ENCODE results near the gene RSU1.
"Not testable (repeated sequence)": the region's sequence is repeated elsewhere in the genome, so short reads cannot be mapped to it uniquely, and the experiment has no call there.

Gene RSU1

DNA sequence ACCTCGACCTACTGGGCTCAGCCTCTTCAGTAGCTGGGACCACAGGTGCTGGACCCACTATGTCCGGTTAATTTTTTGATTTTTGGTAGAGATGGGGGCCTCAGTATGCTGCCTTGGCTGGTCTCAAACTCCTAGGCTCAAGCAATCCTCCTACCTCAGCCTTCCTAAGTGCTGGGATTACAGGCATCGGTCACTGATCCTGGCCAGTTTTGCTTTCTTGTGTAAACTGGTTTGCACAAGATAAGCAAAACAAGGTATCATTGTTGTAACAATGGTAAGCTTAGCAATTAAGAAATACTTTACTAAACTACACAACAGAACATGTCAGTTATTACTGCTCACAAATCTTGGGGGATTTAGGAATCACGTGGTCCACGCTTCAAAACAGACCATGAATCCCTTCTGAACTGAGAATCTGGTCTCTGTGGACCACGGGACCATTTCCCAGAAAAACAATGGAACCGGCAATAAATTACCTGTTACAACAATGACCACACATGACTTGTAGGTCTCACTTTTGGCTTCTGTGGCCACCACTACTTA lies 36.8 kb downstream of the RSU1 start:
- DNase-seq (ENCODE audit: low spot score) = no peak

DNA sequence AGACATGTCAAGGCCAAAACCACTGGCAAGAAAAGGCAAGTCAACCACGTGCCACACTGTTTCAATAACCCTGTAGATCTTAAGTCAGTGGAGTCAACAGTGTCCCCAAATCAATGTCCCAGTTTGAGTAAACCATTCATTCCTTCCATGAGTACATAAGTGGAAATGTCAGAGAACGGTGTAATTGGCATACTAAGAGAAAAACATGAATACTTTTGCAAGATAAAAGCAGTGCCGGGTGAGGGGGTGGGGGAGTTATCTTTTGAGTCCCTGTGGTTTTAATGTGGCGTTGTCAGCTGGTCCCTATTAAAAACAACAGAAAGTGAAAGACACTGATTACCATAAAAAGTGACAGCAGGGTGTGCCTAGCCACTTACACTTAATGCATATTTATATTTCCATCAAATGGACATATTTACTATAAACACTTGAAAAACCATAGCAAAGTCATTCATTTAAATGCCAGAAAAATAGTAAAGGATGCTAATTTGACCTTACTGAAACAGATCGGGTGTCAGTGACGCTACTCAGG lies 37.8 kb downstream of the RSU1 start:
- no peak for DNase-seq (ENCODE audit: low spot score)

DNA sequence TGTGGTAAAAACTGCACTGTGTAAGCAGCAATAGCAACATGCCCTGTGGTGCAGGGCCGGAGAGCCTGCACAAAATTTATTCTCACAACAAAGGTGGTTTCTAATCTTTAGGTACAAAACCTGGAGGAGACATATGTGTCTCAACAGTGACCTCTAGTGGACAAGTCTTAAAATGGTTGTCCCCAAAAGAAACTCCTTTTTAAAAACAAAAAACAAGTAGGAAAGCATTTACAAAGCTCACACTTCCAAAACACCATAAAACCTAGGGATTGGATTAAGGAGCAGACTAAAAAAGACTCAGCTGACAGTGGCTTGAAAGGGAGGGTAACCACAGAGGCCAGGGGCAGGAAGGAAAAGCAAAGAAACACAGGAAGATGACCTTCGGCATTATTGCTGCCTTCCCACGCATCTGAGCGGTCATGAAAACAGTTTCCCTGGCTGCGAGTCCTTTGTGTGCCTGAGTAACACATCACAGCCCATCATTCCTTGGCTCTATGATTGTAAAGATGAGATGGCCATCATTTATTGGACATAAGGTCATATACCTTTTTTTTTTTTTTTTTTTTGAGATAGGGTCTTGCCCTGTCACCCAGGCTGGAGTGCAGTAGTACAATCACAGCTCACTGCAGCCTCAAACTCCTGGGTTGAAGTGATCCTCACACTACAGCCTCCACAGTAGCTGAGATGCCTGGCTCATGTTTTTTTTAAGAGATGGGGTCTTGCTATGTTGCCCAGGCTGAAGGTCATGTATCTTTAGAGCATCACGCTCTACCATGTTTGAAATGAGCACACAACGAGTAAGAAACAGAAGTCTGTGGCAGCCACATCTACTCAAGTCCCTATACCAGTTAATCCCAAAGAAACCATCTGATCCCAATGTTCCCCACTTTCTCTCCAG lies 39.5 kb downstream of the RSU1 start:
- DNase-seq (ENCODE audit: low spot score) = peak; percentile 62

DNA sequence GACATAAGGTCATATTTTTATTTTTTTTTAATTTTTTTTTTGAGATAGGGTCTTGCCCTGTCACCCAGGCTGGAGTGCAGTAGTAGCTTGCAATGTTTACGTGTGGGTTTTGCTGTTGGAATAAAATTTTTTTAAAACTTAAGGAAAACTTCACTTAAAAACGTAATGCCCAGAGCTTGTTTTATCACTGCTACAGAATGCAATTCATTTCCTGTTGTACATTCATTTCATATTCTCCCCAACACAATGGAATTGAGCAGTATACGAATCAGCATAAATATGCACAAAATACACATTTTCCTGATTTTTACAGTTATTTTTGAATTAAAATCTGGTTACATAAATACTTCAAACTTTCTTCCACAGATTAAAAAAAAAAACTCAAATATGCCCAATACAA lies 40.3 kb downstream of the RSU1 start:
- no peak for DNase-seq (ENCODE audit: low spot score)

DNA sequence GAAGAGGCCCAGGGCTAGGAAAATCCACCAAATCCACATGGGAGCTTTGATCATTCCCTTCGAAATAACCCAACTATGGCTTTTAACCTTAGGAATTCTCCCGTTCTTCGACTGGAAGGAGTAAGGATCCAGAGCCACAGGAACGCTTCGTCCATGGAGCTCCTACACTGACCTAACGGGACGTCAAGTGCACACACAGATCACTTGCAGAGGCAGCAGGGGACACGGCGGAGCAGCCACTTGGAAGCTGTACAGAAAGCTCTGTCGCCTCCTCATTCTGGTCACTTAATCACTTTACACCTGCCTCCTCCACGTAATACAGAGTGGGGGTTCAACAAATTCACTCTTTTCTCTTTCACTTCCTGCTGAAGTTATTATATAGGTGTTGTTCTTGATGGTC lies 43.9 kb downstream of the RSU1 start:
- no peak for DNase-seq (ENCODE audit: low spot score)

DNA sequence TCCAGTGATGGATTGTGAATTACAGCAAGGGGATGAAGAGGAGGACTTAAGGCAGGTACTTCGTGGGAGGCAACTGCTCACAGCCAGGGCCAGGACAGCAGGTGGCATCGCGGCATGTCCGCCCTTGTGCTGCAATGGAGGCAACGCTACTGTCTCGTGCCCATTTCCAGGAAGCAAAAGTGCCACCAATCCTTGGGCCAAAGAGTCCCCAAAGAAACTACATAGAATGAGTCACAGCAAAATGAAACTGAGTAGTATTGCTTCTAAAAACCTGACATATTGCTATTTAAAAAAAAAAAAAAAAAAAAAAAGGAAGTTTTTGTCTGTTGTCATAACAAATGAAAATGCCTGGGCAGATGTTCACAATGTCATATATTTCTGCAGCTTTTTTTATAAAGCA lies 46.6 kb downstream of the RSU1 start:
- no peak for DNase-seq (ENCODE audit: low spot score)

DNA sequence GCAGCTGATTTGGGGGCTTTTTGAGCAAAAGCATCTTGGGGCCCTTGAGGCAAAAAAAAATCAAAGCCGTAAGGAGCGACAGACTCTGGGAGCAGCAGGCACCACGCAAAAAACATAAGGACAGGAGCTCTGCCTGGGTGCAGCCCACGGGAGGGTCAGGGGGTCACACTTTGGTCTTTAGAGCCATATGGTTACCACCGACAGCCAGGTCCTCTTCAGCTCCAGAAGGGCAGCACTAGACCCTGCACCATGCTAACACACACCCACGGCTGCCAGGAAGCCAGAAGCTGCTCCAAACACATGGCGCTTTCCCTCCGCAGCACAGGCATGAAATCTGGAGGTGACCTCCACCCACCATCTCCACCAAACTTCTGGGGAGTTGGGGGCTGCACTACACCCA lies 47.1 kb downstream of the RSU1 start:
- DNase-seq (ENCODE audit: low spot score) = no peak

DNA sequence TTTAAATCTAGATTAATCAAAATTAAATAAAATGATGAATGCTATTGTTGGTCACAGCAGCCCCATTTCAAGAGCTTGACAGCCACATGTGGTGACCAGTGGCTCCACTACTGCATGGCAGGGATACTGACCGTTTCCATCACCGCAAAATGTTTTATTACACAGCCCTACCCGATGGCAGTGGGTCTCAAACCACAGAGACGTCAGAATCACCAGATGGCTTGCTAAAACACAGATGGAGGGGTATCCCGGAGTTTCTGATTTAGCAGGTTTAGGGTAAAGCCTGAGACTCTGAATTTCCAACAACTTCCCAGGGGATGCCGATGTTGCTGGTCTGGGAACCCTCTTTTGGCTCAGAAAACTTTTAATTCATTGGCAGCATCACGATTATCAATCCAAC lies 47.9 kb downstream of the RSU1 start:
- no peak for DNase-seq (ENCODE audit: low spot score)

DNA sequence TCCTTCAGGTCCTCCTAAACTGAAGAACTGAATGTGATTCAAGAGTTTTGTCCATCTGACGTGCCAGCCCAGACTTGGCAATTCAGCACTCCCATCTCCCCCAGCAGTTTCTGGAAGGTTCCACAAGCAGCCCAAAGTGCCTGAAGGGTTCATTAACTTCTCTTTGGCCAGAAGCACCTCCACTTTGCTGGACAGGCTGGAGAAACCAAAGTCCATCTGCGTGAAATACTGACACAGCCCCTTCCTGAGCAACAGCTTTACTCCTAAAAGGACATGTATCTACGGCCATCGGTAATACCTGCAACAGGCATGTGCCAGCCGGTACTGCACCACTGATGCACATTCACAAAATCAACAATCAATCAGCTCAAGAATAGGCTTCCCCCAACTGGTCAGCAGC lies 48.5 kb downstream of the RSU1 start:
- DNase-seq (ENCODE audit: low spot score) = no peak

DNA sequence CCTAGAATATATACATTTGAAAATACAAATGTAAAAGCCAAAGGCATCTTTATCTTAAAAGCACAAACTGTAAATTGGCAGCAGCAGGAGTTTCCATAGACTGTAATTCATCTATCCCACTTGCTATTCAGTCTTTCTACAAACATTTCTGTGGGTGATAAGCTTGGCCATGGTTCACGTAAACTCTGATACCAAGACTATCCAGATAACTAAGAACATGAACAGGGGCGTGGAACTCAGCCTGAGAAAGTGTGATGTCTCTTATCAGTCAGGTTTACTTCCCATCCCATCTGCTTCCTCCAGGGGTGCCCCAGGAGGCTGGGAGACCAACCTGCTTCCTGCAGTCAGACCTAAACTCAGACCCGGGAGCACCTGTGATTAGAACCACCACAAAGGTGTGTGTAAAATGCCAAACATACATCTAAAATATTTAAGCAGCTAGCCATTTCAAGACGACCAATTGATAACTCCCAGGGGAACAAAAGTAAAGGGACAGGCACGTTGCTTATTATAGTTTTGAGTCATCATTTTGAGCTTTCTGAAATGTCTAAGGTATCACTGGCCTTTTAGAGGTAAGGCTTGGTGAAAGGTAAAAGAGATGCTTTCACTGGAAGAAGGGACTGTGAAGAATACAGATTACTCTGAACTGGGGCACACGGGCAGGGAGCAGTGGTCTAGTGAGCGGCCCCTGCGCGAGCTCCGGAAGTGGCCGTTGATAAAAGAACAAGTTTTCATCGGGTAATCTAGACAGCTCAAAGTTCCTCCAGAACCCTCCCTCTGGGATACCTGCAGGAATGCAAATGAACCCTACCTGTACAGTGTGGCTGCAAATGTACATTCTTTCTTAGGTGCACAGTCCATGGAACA lies 51.5 kb downstream of the RSU1 start:
- no peak for DNase-seq (ENCODE audit: low spot score)

DNA sequence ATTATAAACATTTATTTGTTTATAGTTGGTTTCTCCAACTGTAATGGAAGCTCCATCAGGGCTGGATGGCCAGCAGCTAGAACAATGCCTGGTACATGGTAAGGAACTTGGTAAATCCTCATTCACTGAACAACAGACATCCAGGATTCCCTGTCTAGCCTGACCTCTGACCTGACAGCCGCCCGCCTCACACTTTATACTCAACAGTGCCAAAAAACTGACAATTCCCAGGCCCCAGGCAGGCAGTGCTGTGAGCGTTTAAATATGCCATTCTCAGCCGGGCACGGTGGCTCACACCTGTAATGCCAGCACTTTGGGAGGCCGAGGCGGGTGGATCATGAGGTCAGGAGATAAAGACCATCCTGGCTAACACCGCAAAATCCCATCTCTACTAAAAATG lies 55.9 kb downstream of the RSU1 start:
- no peak for DNase-seq (ENCODE audit: low spot score)

DNA sequence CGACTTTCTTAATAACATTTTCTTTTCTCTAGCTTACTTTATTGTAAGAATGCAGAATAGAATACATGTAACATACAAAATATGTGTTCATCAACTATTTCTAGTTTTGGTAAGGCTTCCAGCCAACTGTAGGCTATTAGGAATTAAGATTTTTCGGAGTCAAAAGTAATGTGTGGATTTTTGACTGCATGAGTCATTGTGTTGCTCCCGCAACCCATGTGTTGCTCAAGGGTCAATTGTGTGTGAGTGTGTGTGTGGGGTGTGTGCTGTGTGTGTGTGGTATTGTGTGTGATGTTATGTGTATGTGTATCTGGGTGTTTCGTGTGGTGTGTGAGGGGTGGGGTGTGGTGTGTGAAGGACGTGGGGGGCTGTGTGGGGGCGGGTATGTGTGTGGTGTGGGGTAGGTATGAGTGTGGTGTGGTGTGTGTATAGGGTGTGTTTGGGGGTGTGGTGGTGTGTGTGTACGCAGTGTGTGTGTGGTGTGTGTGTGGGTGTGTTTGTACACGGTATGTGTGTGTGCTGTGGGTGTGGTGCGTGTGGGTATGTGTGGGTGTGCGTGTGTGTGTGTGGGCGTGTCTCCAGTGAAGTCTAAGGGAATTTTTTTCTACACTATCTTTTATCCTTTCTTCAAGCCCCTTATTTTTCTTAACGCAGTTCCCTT lies 60.5 kb downstream of the RSU1 start:
- peak; percentile 16 for DNase-seq (ENCODE audit: low spot score)

DNA sequence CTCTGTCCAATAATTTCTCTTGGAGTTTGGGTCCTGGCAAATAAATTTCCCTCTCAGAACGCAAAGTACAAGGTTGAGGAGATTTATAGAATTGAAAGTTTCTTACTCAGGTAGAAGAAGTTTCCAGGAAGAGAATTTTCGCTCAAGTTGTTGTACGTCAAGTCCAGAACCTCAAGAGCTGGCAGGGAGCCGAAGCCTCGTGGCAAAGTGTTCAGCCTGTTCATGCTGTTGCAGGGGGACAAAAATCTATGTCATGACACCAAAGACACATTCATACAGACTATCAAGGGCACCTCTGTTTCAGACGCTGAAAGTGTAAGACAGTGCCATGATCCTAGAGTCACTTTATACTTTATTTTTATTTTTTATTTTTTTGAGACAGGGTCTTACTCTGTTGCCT lies 62.5 kb downstream of the RSU1 start:
- no peak for DNase-seq (ENCODE audit: low spot score)

DNA sequence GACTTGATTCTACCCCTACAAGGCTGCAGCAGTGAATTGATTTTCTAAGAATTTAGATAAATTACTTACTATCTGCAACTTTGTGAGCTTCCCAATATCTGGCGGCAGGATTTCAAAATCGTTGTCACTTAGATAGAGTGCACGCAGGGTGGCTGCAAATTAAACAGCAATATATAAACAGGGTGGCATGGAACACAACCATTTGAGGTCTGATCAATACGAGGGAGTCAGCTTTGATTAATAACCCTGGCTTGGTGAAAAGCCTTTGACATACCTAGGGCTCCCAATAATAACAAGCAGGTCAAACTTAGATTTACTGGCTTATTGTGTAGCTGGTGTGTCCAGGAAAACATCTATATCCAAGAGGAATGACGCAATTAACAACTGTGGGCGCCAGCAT lies 64.4 kb downstream of the RSU1 start:
- not testable (repeated sequence) for DNase-seq (ENCODE audit: low spot score)

DNA sequence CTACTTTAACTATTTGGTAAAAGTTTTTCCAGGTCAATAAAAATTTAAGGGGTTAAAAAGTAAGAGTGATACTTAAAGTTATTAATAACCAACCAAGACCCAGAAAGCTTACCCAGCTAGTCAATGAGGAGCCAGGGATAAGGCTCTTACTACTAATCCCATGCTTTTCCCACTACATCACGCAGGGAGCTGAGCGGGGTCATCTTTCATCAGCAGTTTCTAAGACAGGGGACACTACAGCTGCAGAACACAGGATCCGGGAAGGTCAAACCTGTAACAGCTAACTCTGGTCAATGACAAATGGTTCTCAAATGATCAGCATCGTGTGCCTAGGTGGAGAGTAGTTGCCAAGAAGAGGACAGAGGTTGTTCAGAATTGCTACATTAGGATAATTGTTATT lies 65.1 kb downstream of the RSU1 start:
- DNase-seq (ENCODE audit: low spot score) = no peak

DNA sequence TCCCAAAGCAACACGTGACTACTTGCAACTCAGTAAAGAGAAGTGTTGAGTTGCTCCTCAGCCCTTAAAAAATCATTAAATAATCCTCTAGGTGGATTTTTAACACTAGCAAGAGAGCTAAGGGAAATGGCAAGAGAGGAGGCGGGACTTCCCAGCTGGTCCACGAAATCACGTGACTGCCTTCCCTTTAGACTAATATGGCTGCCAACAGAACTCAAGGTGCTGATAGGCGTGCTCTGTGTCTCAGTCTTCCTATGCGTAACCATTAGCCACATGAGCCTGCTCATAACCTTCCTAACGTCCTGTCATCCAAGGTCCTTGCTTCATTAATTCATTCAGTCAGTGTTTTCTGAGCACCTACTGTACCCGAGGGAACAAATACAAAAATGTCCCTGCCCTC lies 66.0 kb downstream of the RSU1 start:
- no peak for DNase-seq (ENCODE audit: low spot score)

DNA sequence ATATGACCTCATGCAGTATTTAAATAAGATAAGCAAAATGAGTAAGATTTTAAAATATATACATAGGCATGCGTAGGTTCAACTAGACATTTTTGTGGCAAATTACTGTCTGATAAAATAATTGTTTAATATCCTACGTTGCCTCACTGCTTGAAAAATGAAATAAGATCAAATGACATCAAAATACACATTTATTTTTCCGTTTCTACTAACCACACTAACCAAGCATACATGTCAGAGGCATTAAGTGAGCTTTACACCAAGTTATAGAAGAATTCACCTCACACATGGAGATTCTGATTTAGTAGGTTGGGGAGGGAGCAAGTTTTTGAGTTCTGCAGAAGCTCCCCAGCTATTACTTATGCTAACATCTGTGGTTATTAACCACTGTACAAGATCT lies 66.8 kb downstream of the RSU1 start:
- DNase-seq (ENCODE audit: low spot score) = no peak

DNA sequence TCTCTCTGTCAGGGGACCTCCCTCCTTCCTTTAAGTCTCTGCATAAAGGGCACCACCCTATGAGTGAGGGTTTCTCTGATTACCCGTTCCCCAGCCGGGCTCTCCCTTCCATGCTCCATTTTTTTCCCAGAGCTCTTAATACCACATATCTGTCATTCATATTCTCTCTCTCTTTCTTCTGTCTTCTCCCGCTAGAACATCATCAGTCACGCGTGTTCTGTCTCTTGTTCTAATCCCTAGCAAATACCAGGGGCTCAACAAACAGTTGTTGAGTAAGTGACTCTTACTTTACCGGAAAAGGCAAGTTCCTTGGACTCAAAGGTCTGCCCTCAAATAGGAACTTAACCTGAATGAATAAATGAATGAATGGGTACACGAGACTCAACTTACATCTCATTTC lies 68.5 kb downstream of the RSU1 start:
- DNase-seq (ENCODE audit: low spot score) = no peak

DNA sequence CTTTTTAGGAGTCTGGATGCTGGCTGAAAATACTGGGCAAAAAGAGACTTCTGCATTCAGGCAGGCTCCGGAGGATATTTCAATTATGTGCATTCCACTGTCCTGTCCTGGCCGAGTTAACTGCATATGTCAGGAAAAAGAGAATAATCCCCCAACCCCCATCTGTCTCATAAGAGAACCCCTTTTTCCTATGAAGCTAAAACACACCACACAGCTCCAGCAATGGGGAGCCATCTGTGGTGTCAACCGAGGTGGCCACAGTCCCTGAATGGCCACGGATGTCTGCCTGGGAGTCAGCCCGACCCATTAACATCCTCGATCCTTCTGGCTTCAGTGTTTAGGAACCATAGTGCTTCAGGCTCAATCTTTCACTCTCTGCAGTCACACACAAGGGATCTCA lies 70.4 kb downstream of the RSU1 start:
- no peak for DNase-seq (ENCODE audit: low spot score)

DNA sequence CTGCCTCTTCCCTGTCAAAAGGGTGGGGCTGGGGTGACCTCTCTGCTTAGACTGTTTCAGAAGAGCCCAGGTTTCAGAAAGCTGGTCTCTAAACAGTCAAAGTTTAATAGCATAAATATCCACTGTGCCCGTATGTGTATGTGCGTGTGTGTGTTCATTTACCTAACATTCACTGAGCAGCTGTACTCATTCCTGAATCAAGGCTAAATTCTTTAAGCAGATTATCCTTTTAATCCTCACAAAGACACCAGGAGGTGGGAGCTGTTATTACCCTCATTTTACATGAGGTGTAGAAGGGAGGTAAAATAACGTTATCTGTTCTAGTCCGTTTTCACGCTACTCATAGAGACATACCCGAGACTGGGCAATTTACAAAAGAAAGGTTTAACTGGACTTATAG lies 72.2 kb downstream of the RSU1 start:
- no peak for DNase-seq (ENCODE audit: low spot score)

DNA sequence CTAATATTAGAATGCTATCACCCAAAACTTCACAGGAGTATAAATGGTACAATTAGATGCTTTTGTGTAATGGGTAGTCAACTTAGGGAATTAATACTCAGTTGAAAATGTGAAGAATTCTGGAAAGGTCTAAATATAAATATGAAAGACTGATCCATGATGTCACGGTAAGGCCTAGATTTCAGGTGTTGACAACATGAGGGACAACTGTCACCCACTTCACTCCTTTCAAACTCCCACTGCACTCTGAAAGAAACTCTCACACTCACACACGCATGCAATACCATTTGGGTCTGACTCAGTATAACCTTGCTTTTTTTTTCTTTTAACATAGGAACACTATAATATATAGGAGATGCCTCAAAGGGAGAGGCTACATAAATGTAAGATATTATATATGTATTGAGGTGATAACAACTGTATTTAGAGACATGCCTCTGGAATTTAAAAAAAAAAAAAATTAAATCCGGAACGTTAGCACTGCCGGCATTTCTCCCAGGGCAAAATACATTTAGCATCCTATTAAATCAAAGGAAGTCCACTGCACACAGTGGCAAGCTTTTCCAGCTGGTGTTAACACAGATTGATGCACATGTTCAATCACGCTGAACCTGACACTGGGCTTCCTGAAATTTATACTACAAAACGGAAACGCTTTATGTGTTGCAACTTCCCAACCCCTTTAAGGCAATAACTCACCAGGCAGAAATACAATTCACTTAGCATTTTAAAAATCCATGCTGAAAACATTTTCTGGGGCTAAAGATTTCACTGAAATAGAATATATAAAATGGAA lies 74.9 kb downstream of the RSU1 start:
- DNase-seq (ENCODE audit: low spot score) = no peak

Data from AG08396 (cell line).